Colonic mucosa (tissue), 4 donors: ENCODE measurements around the gene PLPP4. TPM values are rescaled to one million over a fixed set of nuclear protein-coding genes. Genes with fewer than 3 reads are reported as not detected.
A peak's percentile ranks its signal among the peaks of the same experiment; 100 is the strongest.

ENCODE experiments used
- DNase-seq: peaks from one replicate; pipeline ENCODE4 v3.0.0-alpha.2; 2020
- H3K27ac ChIP-seq: fragments of 200-600 bp; one replicate; pipeline ENCODE4 v1.8.0; 2021
- H3K27me3 ChIP-seq: fragments of 200-600 bp; one replicate; pipeline ENCODE4 v1.8.0; 2021
- H3K36me3 ChIP-seq: fragments of 200-600 bp; one replicate; pipeline ENCODE4 v1.8.0; 2021
- H3K4me1 ChIP-seq: fragments of 200-600 bp; one replicate; pipeline ENCODE4 v1.8.0; 2021; ENCODE audit warnings: mild to moderate bottlenecking
- H3K4me3 ChIP-seq: fragments of 200-600 bp; one replicate; pipeline ENCODE4 v1.8.0; 2021
- H3K9ac ChIP-seq, 2 donors: one replicate each; pipeline ENCODE4 v1.7.0; 2013; ENCODE audit warnings: control low read depth in 2 of 2, low read depth in 2 of 2, low read length in 2 of 2
- H3K9me3 ChIP-seq: fragments of 200-600 bp; one replicate; pipeline ENCODE4 v1.8.0; 2021
- CTCF ChIP-seq: fragments of 200-600 bp; IDR thresholded peaks from one replicate; pipeline ENCODE4 v1.8.0; 2022; ENCODE audit warnings: antibody characterized with exemption, mild to moderate bottlenecking
- intact Hi-C: fragments of 100-400 bp; cut with DNase I; formaldehyde crosslinking; loops from one replicate; pipeline ENCODE4 v1.14.1; 2022
- total RNA-seq, 2 donors: library from RNA; stranded (reverse); fragmentation: NEBNext Ultra II Directional in 1 of 2; extraction: Animal tissue kit (Norgen Biotek cat#: 25700) in 1 of 2; gene quantifications; one replicate each; pipeline ENCODE4 v1.2.1, GENCODE V29; 2021
- donor health status: healthy.
- donor health status: DM: no; HTN: no; CAD: no.
- donor health status: DM: no; HTN: no; CAD: no.

The PLPP4 gene
- total RNA-seq, 2 donors from 2014 or later, result 0.61 TPM; not detected in 1

- DNase-seq, result no peak
- H3K4me3 ChIP-seq, result no peak overlapping the region
- H3K9me3 ChIP-seq, result no peaks in the 10 kb centered on the region
- no peak overlapping the region for H3K9ac ChIP-seq
- no peak for TF ChIP-seq CTCF
- no peaks in the 10 kb centered on the region for H3K27me3 ChIP-seq
- intact Hi-C loops, result loop anchor here (5.0 kb wide), 1 partner anchor 316 kb away; no protein-coding TSS in a partner anchor
- no peaks in the 10 kb centered on the region for H3K4me1 ChIP-seq
- H3K27ac ChIP-seq, result no peak overlapping the region
- no peaks in the 10 kb centered on the region for H3K36me3 ChIP-seq
Measured at GRCh38 chr10:120421250-120421649, 35.8 kb upstream of the PLPP4 start.

GRCh38 chr10:120422457-120422856 is 34.6 kb upstream of the PLPP4 start:
- Histone ChIP-seq H3K4me3 (no peak overlapping the region), H3K27ac (no peak overlapping the region), H3K9ac (no peak overlapping the region), H3K4me1 (no peaks in the 10 kb centered on the region), H3K36me3 (no peaks in the 10 kb centered on the region), H3K9me3 (no peaks in the 10 kb centered on the region), H3K27me3 (no peaks in the 10 kb centered on the region)
- no peak for TF ChIP-seq CTCF
- intact Hi-C loops, result loop anchor here (5.0 kb wide), 1 partner anchor 315 kb away; no protein-coding TSS in a partner anchor
- DNase-seq, result no peak

GRCh38 chr10:120423431-120424197 is 33.4 kb upstream of the PLPP4 start:
- Histone ChIP-seq H3K4me3 (no peak overlapping the region), H3K27me3 (no peaks in the 10 kb centered on the region), H3K9ac (no peak overlapping the region), H3K4me1 (no peaks in the 10 kb centered on the region), H3K36me3 (no peaks in the 10 kb centered on the region), H3K9me3 (no peaks in the 10 kb centered on the region), H3K27ac (no peak overlapping the region)
- intact Hi-C loops, result loop anchor here (5.0 kb wide), 1 partner anchor 314 kb away; no protein-coding TSS in a partner anchor
- peak; percentile 78 for TF ChIP-seq CTCF
- peak; percentile 35 for DNase-seq

GRCh38 chr10:120424198-120424464 is 32.9 kb upstream of the PLPP4 start:
- H3K4me1 ChIP-seq, result no peaks in the 10 kb centered on the region
- no peaks in the 10 kb centered on the region for H3K36me3 ChIP-seq
- no peaks in the 10 kb centered on the region for H3K27me3 ChIP-seq
- DNase-seq, result no peak
- intact Hi-C loops, result loop anchor here (5.0 kb wide), 1 partner anchor 313 kb away; no protein-coding TSS in a partner anchor
- H3K4me3 ChIP-seq, result no peak overlapping the region
- H3K9ac ChIP-seq, result no peak overlapping the region
- H3K9me3 ChIP-seq, result no peaks in the 10 kb centered on the region
- no peak for TF ChIP-seq CTCF
- no peak overlapping the region for H3K27ac ChIP-seq

GRCh38 chr10:120426306-120426705 is 30.7 kb upstream of the PLPP4 start:
- intact Hi-C loops, result no loop called here
- Histone ChIP-seq H3K27ac (no peak overlapping the region), H3K9ac (no peak overlapping the region), H3K9me3 (no peaks in the 10 kb centered on the region), H3K27me3 (no peaks in the 10 kb centered on the region), H3K4me3 (no peak overlapping the region), H3K36me3 (no peaks in the 10 kb centered on the region), H3K4me1 (no peaks in the 10 kb centered on the region)
- no peak for DNase-seq
- no peak for TF ChIP-seq CTCF
